Endometrial microvascular endothelial cells (primary cell): ENCODE measurements around the gene PDE6D. TPM values are rescaled to one million over a fixed set of nuclear protein-coding genes. Genes with fewer than 3 reads are reported as not detected.
"Not testable (repeated sequence)": the region's sequence is repeated elsewhere in the genome, so short reads cannot be mapped to it uniquely, and the experiment has no call there.

Source experiments
- in situ Hi-C: cut with HindIII; loops from 2 replicates; pipeline ENCODE4 v1.10.0; 2017; ENCODE audit warnings: low sequenced_read_pairs, low pct_unique_long_range_greater_than_20kb; ENCODE audit errors: inconsistent ontology term
- total RNA-seq: library from RNA; depleted of rRNA; stranded (reverse); fragments of >200 nt; gene quantifications from one replicate; pipeline ENCODE4 v1.2.3, GENCODE V29; 2015; ENCODE audit errors: inconsistent ontology term

PDE6D gene
- total RNA-seq, 1 donor from 2014 or later: 26.9 TPM

DNA sequence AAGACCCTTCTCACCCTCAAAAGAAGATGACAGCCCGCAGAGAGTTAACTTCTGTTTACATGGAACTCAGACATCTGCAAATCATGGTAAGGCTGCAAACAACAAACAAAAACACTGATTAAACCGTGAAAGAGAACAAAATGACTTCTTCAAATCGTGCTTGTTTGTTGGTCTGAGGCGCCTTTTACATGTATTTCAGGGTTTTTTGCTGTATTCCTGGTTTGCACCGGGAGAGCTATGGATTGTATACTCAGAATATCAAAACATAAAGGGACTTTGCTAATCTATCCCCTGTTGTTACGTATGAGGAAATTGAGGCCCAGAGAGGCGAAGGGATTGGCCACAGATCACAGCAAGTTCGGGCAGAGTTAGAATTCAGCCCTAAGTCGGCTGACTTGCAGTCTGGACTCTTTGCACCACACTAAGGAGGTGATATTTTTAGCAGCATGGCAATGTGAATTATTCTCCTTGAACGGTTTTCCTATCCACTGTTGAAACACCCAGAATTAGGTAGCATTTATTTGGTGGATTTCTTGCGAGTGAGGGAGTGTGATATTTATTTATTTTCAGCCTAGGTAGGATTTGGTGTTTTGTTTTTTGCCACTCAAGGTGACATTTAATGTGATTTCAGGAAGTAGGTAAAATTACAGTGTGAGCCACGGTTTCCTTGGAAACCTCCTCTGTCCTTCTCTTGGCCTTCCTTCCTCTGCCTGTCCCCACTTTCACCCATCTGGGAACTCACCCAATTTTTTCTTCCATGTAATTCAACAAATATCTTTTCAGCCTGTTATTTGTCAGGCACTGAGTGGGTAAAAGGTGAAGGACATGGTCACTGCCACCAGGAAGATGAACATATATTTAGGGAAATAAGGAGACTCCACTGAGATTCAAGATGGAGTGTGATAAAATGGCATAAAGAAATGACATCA lies 980 bp upstream of the PDE6D start:
- in situ Hi-C loops: no loop called here

DNA sequence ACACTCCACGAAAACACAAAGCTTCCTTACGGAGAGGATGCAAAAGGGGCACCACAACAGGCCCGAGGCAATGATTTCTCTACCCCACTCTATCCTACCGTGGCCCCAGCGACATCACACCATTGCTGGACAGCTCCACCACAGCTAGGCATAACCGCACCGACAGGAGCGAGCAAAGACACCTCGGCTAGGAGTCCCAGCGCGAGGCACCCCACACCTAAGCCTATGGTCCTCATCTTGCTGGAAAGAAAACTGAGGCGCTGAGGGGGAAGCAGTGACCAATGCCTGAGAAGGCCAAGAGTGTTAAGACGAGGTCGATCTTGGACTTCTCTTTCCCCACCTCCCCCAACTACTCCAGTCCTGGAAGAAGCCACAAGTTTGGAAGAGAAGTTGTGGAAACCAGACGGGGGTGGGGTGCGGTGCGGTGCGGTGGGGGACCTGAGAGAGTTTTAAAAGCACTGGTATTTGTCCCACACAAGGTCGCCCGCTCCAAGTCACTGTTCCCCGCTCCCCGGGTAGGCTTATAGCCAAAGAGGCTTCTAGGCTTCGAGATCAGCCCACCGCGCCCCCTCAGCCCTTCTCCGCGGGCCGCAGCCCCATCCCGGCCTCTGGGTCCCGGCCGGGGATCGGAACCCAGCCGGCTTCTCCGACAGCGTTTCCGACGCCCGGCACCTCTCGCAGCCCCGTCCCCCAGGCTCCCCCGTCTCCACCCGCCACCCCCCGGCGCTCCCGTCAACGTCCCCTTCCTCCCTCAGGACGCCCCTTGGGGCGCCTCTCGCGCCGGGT lies 766 bp downstream of the PDE6D start:
- in situ Hi-C loops: no loop called here

DNA sequence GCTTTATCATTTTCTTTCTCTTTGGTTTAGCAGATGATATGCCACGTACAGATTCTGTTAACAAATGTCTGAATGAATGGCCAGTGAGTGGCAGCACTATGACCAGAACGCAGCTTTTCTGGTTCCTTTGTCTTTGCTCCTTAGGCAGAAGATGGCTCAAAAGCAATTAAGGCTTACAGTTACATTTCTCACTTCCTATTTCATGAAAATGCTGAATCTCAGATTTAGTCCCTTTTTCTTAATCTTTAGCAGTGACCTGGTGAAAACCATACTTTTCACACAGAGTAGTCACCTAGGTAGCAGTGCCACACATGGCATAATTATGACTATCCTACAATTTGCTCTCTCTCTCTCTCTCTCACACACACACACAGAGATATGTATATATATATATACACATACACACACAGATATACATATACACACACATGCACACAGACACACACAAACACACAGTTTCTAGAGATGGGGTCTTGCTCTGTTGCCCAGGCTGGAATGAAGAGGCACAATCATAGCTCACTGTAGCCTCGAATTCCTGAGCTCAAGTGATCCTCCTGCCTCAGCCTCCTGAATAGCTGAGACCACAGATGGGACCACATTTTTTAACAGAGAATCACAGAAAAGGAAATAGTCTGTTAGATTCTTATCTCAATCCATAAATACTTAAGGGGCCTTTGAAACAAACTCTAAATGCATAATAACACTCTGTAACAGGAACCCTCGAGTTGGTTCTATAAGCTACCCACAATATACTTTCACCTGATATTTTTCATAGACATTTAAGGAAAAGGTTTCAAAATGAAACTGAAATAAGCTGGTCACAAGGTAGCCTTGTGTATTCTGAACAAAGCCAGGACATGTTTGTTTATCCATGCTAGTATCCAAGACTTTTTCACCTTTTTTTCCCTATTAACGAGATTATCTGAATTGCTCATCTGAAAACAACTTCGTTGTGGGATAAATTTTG lies 11.6 kb downstream of the PDE6D start:
- in situ Hi-C loops: no loop called here

DNA sequence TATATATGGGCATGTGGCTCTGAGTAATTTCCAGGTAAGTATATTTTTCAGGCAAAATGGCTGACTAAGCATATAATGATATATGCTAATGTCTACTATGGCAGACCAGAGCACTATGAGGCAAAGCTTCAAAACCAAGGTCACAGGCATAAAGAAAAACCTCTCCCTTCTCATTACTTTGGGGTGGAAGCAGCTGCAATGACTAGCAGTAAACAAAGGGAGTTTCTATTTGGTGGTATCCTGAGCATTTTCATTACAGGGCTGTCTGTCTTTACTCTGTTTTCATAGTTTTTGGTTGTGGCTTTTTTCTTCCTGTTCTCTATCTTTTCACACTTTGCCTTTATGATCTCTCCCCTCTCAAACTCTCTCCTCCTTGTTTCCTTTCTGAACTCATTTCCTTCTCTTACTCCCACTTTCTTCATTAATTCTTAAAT lies 15.6 kb downstream of the PDE6D start:
- in situ Hi-C loops: no loop called here

GRCh38 chr2:231764760-231765159 lies 16.3 kb downstream of the PDE6D start:
- in situ Hi-C loops: no loop called here

DNA sequence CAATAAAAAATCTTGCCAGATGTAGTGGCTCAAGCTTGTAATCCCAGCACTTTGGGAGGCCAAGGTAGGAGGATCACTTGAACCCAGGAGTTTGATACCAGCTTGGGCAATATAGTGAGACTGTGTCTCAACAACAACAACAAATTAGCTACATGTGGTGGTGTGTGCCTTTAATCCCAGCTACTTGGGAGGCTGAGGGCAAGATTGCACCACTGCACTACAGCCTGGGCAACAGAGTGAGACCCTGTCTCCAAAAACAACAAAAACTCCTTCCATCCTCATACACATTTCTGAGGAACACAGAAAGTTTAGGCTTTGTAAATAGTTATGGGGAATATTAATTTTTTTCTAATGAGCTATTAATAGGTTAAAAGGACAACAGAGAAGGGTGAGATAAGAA lies 17.0 kb downstream of the PDE6D start:
- in situ Hi-C loops: no loop called here

DNA sequence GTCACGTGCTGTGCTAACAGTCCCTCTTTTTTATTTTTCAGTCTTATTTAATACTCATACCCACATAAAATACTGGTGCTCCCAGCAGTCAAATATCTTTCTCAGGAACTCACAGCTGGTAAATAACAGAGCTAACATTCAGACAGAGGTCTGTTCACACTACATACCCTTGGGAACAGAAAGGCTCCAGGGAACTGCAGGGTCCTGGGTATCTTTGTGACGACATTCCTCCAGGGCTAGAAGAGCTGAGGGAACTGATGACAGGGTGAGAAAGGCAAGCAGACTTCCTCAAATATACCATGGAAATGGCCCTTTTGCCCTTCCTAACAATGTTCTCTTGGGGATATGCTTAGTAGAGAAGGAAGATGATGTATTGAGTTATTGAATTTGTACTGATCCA lies 19.3 kb downstream of the PDE6D start:
- in situ Hi-C loops: no loop called here

DNA sequence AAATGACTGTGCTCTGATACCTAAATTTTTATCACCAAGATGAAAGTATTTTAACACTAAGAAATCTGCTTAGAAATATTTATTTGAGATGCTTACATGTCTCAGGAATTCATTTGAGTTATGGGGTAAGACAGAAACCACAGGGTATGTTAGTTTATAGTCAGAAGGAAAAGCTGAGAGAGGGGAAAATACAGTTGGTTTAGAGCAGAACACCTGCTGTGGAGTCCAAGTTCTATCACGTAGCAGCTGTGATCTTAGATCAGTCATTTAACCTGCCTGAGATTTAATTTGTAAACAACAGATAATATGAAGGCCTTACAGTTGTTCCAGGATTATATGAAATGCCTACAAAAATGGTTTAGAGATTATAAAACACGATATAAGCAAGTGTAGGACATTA lies 29.0 kb downstream of the PDE6D start:
- in situ Hi-C loops: no loop called here

DNA sequence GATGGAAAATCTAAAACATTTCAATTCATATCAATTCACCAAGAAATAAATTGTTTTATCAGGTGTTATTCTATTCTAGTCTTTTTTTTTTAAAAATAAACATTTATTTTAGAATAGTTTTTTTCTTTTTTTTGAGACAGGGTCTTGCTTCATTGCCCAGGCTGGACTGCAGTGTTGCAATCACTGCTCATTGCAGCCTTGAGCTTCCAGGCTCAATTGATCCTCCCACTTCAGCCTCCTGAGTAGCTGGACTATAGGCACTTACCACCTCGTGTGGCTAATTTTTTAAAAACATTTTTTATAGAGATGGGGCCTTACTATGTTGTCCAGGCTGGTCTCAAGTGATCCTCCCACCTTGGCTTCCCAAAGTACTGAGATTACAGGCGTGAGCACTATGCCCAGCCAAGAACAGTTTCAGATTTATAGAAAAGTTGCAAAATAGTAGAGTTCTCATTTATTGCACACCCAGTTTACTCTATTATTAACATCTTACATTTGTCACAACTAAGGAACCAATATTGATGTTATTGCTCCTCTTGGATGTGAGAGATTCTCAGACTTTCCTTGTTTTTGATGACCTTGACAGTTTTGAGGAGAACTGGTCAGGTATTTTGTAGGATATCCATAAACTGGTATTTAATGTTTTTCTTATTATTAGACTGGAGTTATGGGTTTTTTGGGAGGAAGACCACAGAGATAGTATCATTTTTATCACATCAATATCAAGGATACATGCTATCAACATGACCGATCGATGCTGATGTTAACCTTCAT lies 29.9 kb downstream of the PDE6D start:
- in situ Hi-C loops: no loop called here

DNA sequence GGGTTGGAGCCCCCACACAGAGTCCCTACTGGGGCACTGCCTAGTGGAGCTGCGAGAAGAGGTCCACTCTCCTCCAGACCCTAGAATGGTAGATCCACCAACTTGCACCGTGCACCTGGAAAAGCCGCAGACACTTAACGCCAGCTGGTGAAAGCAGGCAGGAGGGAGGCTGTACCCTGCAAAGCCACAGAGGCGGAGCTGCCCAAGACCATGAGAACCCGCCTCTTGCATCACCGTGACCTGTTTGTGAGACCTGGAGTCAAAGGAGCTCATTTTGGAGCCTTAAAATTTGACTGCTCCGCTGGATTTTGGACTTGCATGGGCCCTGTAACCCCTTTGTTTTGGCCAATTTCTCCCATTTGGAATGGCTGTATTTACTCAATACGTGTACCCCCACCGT lies 32.1 kb downstream of the PDE6D start:
- in situ Hi-C loops: not testable (repeated sequence)

DNA sequence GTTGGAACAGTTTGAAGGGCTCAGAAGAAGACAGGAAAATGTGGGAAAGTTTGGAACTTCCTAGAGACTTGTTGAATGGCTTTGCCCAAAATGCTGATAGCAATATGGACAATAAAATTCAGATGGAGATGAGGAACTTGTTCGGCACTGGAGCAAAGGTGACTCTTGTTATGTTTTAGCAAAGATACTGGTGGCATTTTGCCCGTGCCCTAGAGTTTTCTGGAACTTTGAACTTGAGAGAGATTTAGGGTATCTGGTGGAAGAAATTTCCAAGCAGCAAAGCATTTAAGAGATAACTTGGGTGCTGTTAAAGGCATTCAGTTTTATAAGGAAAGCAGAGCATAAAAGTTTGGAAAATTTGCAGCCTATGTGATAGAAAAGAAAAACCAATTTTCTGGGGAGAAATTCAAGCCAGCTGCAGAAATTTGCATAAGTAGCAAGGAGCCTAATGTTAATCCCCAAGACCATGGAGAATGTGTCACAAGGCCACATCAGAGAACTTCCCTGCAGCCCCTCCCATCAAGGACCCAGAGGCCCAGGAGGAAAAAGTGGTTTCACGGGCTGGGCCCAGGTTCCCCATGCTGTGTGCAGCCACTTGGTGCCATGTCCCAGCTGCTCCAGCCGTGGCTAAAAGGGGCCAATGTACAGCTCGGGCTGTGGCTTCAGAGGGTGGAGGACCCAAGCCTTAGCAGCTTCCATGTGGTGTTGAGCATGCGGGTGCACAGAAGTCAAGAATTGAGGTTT lies 32.8 kb downstream of the PDE6D start:
- in situ Hi-C loops: not testable (repeated sequence)

- in situ Hi-C loops: no loop called here
Measured at GRCh38 chr2:231745303-231746038, 35.6 kb downstream of the PDE6D start.

- in situ Hi-C loops: no loop called here
Measured at GRCh38 chr2:231743376-231744116, 37.5 kb downstream of the PDE6D start.

GRCh38 chr2:231737761-231738160 lies 43.3 kb downstream of the PDE6D start:
- in situ Hi-C loops: no loop called here

DNA sequence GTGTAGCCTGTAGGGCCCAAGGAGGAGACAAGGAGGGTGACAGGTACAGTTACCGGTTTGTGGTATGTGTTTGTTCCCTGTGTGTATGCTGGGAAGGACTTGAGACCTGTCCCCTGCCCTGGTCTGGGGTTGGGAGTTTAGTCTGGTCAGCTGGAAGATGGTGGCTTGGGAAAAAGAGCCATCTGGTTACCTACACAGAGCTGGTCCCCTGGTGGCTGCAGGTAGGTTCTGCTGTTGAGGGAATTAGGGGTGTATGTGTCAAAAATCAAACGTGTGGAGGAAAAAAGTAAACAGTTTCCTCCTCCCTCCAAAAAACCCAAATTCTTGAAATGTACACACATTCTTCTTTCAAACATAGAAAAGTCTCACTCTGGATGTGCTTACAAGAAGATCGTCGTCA lies 48.5 kb downstream of the PDE6D start:
- in situ Hi-C loops: no loop called here

DNA sequence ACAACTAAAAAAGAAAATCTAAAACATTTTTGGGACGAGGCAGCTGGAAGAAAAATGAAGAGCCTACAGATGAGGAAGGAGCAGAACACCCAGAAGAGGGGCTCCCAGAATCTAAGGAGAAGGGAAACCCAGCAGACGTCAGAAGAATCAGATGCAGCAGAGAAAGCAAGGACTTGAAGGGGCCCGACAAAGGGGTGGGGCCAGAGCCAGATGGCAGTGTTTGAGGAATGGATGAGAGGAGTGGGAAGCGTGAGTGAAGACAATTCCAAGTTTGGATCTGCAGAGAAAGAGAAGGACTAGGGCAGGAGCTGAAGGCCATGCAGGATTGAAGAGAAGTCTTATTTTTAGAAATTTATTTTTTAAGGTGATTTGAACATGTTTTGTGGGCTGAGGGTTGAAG lies 53.5 kb downstream of the PDE6D start:
- in situ Hi-C loops: no loop called here
